ENCODE results near the gene SMPD4.
"Not testable (repeated sequence)": the region's sequence is repeated elsewhere in the genome, so short reads cannot be mapped to it uniquely, and the experiment has no call there.

GRCh38 chr2:130138326-130138725, 43.1 kb downstream of the SMPD4 start:
- TF ChIP-seq CTCF, EP300 (IDR thresholded peaks at IDR 0.05): not testable (repeated sequence)

Data from gastroesophageal sphincter (tissue), 3 donors.